IMR-90 (cell line): ENCODE measurements around the gene GOSR1. TPM values are rescaled to one million over a fixed set of nuclear protein-coding genes. Genes with fewer than 3 reads are reported as not detected.

Source experiments
- ATAC-seq: fragments of 200-7000 bp; cut with Tn5 transposase; 2 replicates; pipeline ENCODE4 v1.9.1; 2020; ENCODE audit warnings: low read depth, mild to moderate bottlenecking, moderate library complexity
- BruUV-seq: library from RNA; stranded (reverse); fragments of 400-500 nt; replicated peaks from 2 replicates; lab custom pipeline; 2021; lab: Mats Ljungman, UMichigan
- CTCF ChIA-PET: fragments of 300-600 bp; formaldehyde crosslinking; extraction: SDS; loops from one replicate; lab custom pipeline; 2021; ENCODE audit warnings: antibody characterized with exemption; lab: Yijun Ruan, JAX
- POLR2A ChIA-PET: fragments of 300-600 bp; sonication (Branson Sonifier 250); formaldehyde crosslinking; loops from one replicate; lab custom pipeline; 2022; ENCODE audit warnings: antibody characterized with exemption; ENCODE audit not compliant: unreplicated experiment; lab: Charles Lee
- DNase-seq: peaks from one replicate; pipeline ENCODE4 v3.0.0; 2013
- H2AFZ ChIP-seq: replicated peaks from 2 replicates; pipeline ENCODE3; 2013; ENCODE audit warnings: low read length, mild to moderate bottlenecking; ENCODE audit not compliant: poor library complexity
- H2AK5ac ChIP-seq: 2 replicates; pipeline ENCODE4 v1.6.1; 2013; ENCODE audit warnings: low read depth, low read length, inconsistent platforms
- H2AK9ac ChIP-seq: replicated peaks from 2 replicates; pipeline ENCODE3; 2013; ENCODE audit warnings: mild to moderate bottlenecking, low read depth, low read length, moderate library complexity; ENCODE audit not compliant: poor library complexity
- H2BK120ac ChIP-seq: 2 replicates; pipeline ENCODE4 v1.6.1; 2013; ENCODE audit warnings: low read depth, low read length, inconsistent platforms
- H2BK15ac ChIP-seq: 3 replicates; pipeline ENCODE4 v1.6.1; 2013; ENCODE audit warnings: low read depth, low read length, inconsistent platforms
- H2BK20ac ChIP-seq: 2 replicates; pipeline ENCODE4 v1.6.1; 2013; ENCODE audit warnings: low read depth, mild to moderate bottlenecking, inconsistent platforms, low read length, moderate library complexity
- H2BK5ac ChIP-seq: 2 replicates; pipeline ENCODE4 v1.6.1; 2013; ENCODE audit warnings: mild to moderate bottlenecking, low read depth, low read length, inconsistent platforms; ENCODE audit not compliant: poor library complexity, severe bottlenecking
- H3K14ac ChIP-seq: replicated peaks from 2 replicates; pipeline ENCODE4 v1.6.1; 2013; ENCODE audit warnings: low read depth, low read length, inconsistent platforms
- H3K18ac ChIP-seq: 2 replicates; pipeline ENCODE4 v1.6.1; 2013; ENCODE audit warnings: low read depth, low read length, control low read depth
- H3K23ac ChIP-seq: 2 replicates; pipeline ENCODE4 v1.6.1; 2013; ENCODE audit warnings: low read depth, low read length, inconsistent platforms
- H3K27ac ChIP-seq: 2 replicates; pipeline ENCODE4 v1.5.1; 2013; ENCODE audit warnings: mild to moderate bottlenecking, control low read depth, low read length; ENCODE audit not compliant: insufficient read depth
- H3K27me3 ChIP-seq: 2 replicates; pipeline ENCODE4 v1.6.1; 2013; ENCODE audit warnings: low read length; ENCODE audit not compliant: control insufficient read depth, insufficient read depth
- H3K36me3 ChIP-seq: 2 replicates; pipeline ENCODE4 v1.6.1; 2013; ENCODE audit warnings: low read length, mixed read lengths; ENCODE audit not compliant: control insufficient read depth, insufficient read depth
- H3K4ac ChIP-seq: 2 replicates; pipeline ENCODE4 v1.6.1; 2013; ENCODE audit warnings: low read depth, low read length, inconsistent platforms
- H3K4me1 ChIP-seq: 2 replicates; pipeline ENCODE4 v1.6.1; 2013; ENCODE audit warnings: low read length, mixed read lengths; ENCODE audit not compliant: control insufficient read depth, insufficient read depth
- H3K4me2 ChIP-seq: 2 replicates; pipeline ENCODE4 v1.6.1; 2013; ENCODE audit warnings: low read depth, mild to moderate bottlenecking, control low read depth, low read length, moderate library complexity
- H3K4me3 ChIP-seq: 2 replicates; pipeline ENCODE4 v1.5.1; 2013; ENCODE audit warnings: low read depth, mild to moderate bottlenecking, control low read depth, low read length, moderate library complexity; ENCODE audit not compliant: insufficient read depth
- H3K56ac ChIP-seq: 2 replicates; pipeline ENCODE4 v1.6.1; 2013; ENCODE audit warnings: low read length, inconsistent platforms; ENCODE audit not compliant: insufficient read depth; ENCODE audit errors: extremely low read depth
- H3K79me1 ChIP-seq, 2 experiments: 2 replicates each; pipeline ENCODE4 v1.6.1; 2013; ENCODE audit warnings: low read length in 2 of 2, inconsistent platforms in 1 of 2, low read depth in 1 of 2
- H3K9ac ChIP-seq: 2 replicates; pipeline ENCODE4 v1.6.1; 2013; ENCODE audit warnings: low read depth, low read length, control low read depth
- H3K9me1 ChIP-seq: 2 replicates; pipeline ENCODE4 v1.6.1; 2013; ENCODE audit warnings: low read length, inconsistent platforms; ENCODE audit not compliant: insufficient read depth
- H3K9me3 ChIP-seq: 2 replicates; pipeline ENCODE4 v1.6.1; 2013; ENCODE audit warnings: low read length; ENCODE audit not compliant: control insufficient read depth, insufficient read depth
- H4K20me1 ChIP-seq: 2 replicates; pipeline ENCODE4 v1.6.1; 2013; ENCODE audit warnings: low read length, inconsistent platforms; ENCODE audit not compliant: insufficient read depth
- H4K5ac ChIP-seq: 2 replicates; pipeline ENCODE4 v1.6.1; 2013; ENCODE audit warnings: mild to moderate bottlenecking, low read depth, low read length, control low read depth
- H4K8ac ChIP-seq, 2 experiments: 2 replicates each; pipeline ENCODE4 v1.6.1; 2013; ENCODE audit warnings: low read depth in 2 of 2, low read length in 2 of 2, control low read depth in 1 of 2, inconsistent platforms in 1 of 2
- H4K91ac ChIP-seq: 2 replicates; pipeline ENCODE4 v1.6.1; 2013; ENCODE audit warnings: low read depth, low read length, inconsistent platforms; ENCODE audit not compliant: insufficient read depth
- CEBPB ChIP-seq: IDR thresholded peaks from 2 replicates; pipeline ENCODE4 v1.6.1; 2012; ENCODE audit warnings: low read depth, low read length, improper control_type of control experiment
- CHD1 ChIP-seq: IDR thresholded peaks from 2 replicates; pipeline ENCODE4 v1.6.1; 2012; ENCODE audit warnings: low read depth, low read length, improper control_type of control experiment
- FOS ChIP-seq: fragments of 150-350 bp; IDR thresholded peaks from 2 replicates; pipeline ENCODE4 v1.6.1; 2016; ENCODE audit warnings: low read depth, low read length
- NFE2L2 ChIP-seq: fragments of 150-350 bp; IDR thresholded peaks from 2 replicates; pipeline ENCODE4 v1.6.1; 2016; ENCODE audit warnings: low read depth, mild to moderate bottlenecking, low read length
- RCOR1 ChIP-seq: IDR thresholded peaks from 2 replicates; pipeline ENCODE4 v1.6.1; 2012; ENCODE audit warnings: mild to moderate bottlenecking, low read length, improper control_type of control experiment; ENCODE audit not compliant: insufficient replicate concordance
- WGBS, 2 experiments: methylation state at CpG; one replicate each; pipeline versions ENCODE4 v1.1.5 to v1.1.7; 2013; ENCODE audit warnings: missing lambda C conversion rate in 2 of 2; ENCODE audit not compliant: insufficient read length in 1 of 2; ENCODE audit errors: extremely low coverage in 2 of 2; 5-methylcytosine and 5-hydroxymethylcytosine counted together
- dilution Hi-C: fragments of 300-500 bp; cut with HindIII; formaldehyde crosslinking; loops from one replicate; pipeline ENCODE4 v1.14.3; 2018; ENCODE audit warnings: low sequenced_read_pairs; ENCODE audit not compliant: unreplicated experiment
- in situ Hi-C: fragments of 300-500 bp; cut with MboI; formaldehyde crosslinking; loops from 3 replicates; pipeline ENCODE4 v1.14.3; 2019; ENCODE audit warnings: low sequenced_read_pairs, inconsistent platforms, mixed read lengths
- intact Hi-C: fragments of 100-400 bp; cut with micrococcal nuclease; formaldehyde crosslinking; loops from 2 replicates; pipeline ENCODE4 v1.10.0; 2022
- polyA plus RNA-seq, 3 experiments: library from polyadenylated mRNA; depleted of rRNA; stranded (reverse); fragments of >200 nt; gene quantifications; 2 replicates each; pipeline ENCODE4 v1.2.3, GENCODE V29; 2012; ENCODE audit warnings: low replicate concordance in 1 of 3
- total RNA-seq: library from RNA; depleted of rRNA; stranded (reverse); fragments of >200 nt; gene quantifications from 2 replicates; pipeline ENCODE4 v1.2.3, GENCODE V29; 2012
- TF ChIP-seq, protein P1 (sequence below): conservative IDR thresholded peaks from 2 replicates; pipeline ENCODE4 v1.5.1; 2012; ENCODE audit warnings: mild to moderate bottlenecking, low read depth, low read length, improper control_type of control experiment

The GOSR1 gene
- total and polyA plus RNA-seq, 2 of the 4 experiments (the other 2 are of a cell fraction), result 21.2 to 47.5 TPM

DNA sequence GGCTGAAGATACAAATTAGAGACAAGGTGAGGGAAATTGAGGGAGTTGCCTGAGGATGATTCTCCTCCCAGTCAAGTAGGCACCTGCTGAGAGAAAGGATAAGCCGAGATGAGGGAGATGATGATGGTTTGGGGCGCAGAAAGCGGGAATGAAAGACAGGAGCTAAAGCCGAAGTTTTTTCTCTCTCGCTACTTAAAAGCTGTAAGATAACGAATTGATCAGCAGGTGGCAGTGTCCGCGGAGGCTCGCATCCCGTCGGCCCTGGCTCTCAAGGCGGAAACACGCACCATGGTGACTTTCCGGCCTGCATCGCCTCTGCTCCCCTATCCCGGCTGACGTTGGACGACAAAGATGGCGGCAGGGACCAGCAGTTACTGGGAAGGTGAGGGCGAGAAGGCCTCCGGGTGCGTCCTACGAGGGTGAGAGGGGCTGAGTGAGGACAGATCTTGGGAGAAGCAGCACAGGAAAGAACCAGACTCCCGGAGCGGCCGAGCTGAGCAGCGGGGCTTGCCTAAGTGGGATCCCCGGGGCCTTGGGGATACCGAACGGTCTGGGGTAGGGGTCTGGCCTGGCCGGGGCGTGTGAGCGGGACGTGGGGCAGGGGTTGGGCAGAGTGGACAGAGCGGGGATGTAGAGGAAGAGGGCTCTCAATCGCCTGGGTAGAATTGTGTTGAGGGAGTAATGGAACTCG is at the start of gene GOSR1 (continued):
- TF ChIP-seq, protein P1, sequence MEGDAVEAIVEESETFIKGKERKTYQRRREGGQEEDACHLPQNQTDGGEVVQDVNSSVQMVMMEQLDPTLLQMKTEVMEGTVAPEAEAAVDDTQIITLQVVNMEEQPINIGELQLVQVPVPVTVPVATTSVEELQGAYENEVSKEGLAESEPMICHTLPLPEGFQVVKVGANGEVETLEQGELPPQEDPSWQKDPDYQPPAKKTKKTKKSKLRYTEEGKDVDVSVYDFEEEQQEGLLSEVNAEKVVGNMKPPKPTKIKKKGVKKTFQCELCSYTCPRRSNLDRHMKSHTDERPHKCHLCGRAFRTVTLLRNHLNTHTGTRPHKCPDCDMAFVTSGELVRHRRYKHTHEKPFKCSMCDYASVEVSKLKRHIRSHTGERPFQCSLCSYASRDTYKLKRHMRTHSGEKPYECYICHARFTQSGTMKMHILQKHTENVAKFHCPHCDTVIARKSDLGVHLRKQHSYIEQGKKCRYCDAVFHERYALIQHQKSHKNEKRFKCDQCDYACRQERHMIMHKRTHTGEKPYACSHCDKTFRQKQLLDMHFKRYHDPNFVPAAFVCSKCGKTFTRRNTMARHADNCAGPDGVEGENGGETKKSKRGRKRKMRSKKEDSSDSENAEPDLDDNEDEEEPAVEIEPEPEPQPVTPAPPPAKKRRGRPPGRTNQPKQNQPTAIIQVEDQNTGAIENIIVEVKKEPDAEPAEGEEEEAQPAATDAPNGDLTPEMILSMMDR, result peak; percentile 92
- TF ChIP-seq CEBPB (no peak), NFE2L2 (no peak), CHD1 (peak; percentile 77)

GRCh38 chr17:30427611-30428010 is 49.6 kb upstream of the GOSR1 start:
- 0 out of 2 replicates have a peak, but pooled peaks cover 4% of the 10 kb centered on the region for H3K9me1 ChIP-seq
- H3K9ac ChIP-seq, result no peak overlapping the region
- DNase-seq (no peak), ATAC-seq (no peak)
- no peak overlapping the region for H3K14ac ChIP-seq
- no peak overlapping the region for H2AFZ ChIP-seq
- H3K4me3 ChIP-seq, result no peak overlapping the region
- ChIA-PET CTCF (no interaction called here), POLR2A (no interaction called here)
- TF ChIP-seq RCOR1 (no peak), FOS (no peak), NFE2L2 (no peak)
- TF ChIP-seq, protein P1, result no peak
- H3K27me3 ChIP-seq, result no peaks in the 10 kb centered on the region
- no peak overlapping the region for H2AK9ac ChIP-seq
- no peak overlapping the region for H2BK5ac ChIP-seq
- no peaks in the 10 kb centered on the region; the same call in 1 of the 2 replicates for H3K4me1 ChIP-seq
- H3K4ac ChIP-seq, result no peak overlapping the region
- H2BK15ac ChIP-seq, result no peak overlapping the region
- H3K9me3 ChIP-seq, result no peaks in the 10 kb centered on the region
- H4K91ac ChIP-seq, result no peak overlapping the region
- in situ Hi-C loops (no loop called here), dilution Hi-C loops (no loop called here), intact Hi-C loops (no loop called here)
- H2AK5ac ChIP-seq, result no peak overlapping the region
- H2BK20ac ChIP-seq, result no peak overlapping the region
- no peaks in the 10 kb centered on the region for H4K20me1 ChIP-seq
- H2BK120ac ChIP-seq, result no peak overlapping the region
- H4K5ac ChIP-seq, result no peak overlapping the region
- BruUV-seq, result no TSS peak
- H3K79me1 ChIP-seq, result no peaks in the 10 kb centered on the region; a peak in 1 of 4 replicates
- H3K4me2 ChIP-seq, result no peak overlapping the region
- WGBS, 2 experiments, result no CpG with 5 or more reads among the region's 1 CpG
- H3K27ac ChIP-seq, result no peak overlapping the region
- peaks cover 16% of the 10 kb centered on the region for H3K36me3 ChIP-seq
- H3K23ac ChIP-seq, result no peak overlapping the region
- no peak overlapping the region for H3K18ac ChIP-seq
- H4K8ac ChIP-seq, result no peak overlapping the region
- no peak overlapping the region for H3K56ac ChIP-seq
